GM12874 (cell line): ENCODE data around the gene P2RY8.

Source experiments
- TF ChIP-seq, protein P1 (sequence below): IDR thresholded peaks from 2 replicates; pipeline ENCODE4 v1.5.1; 2011; ENCODE audit warnings: low read depth, mild to moderate bottlenecking, control low read depth, low read length, moderate library complexity; ENCODE audit not compliant: insufficient read depth

P2RY8 gene

GRCh38 chrX:1551959-1552546 lies 15.1 kb upstream of the P2RY8 start:
- TF ChIP-seq, protein P1, sequence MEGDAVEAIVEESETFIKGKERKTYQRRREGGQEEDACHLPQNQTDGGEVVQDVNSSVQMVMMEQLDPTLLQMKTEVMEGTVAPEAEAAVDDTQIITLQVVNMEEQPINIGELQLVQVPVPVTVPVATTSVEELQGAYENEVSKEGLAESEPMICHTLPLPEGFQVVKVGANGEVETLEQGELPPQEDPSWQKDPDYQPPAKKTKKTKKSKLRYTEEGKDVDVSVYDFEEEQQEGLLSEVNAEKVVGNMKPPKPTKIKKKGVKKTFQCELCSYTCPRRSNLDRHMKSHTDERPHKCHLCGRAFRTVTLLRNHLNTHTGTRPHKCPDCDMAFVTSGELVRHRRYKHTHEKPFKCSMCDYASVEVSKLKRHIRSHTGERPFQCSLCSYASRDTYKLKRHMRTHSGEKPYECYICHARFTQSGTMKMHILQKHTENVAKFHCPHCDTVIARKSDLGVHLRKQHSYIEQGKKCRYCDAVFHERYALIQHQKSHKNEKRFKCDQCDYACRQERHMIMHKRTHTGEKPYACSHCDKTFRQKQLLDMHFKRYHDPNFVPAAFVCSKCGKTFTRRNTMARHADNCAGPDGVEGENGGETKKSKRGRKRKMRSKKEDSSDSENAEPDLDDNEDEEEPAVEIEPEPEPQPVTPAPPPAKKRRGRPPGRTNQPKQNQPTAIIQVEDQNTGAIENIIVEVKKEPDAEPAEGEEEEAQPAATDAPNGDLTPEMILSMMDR, result no peak

DNA sequence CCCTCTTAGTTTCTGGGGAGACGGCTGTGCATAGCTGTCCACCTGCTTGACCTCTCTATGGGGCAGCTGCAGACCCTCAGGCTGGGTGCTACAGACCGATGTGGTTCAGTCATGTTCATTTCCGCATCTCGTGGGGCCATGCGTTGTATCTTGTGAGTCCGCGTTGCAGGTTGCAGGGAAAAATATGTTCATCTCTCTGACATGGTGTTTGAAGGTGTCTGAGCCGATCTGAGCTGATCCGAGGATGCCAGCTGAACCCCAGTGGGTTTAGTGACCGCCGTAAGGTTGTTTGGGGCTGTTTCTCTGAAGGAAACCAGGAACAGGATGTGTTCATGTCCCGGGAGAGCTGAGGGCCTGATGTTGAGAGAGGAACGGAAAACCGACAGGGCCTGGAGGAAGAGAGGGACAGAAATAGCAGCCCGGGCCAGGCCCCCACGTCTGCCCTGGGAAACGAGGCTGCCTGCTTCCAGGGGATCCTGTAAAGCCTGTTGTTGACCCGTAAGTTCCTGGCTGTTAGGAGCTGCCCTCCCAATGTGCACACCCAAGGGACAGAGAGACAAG lies 9.8 kb upstream of the P2RY8 start:
- TF ChIP-seq, protein P1, result no peak

GRCh38 chrX:1545776-1546408 lies 8.9 kb upstream of the P2RY8 start:
- TF ChIP-seq, protein P1, result no peak

DNA sequence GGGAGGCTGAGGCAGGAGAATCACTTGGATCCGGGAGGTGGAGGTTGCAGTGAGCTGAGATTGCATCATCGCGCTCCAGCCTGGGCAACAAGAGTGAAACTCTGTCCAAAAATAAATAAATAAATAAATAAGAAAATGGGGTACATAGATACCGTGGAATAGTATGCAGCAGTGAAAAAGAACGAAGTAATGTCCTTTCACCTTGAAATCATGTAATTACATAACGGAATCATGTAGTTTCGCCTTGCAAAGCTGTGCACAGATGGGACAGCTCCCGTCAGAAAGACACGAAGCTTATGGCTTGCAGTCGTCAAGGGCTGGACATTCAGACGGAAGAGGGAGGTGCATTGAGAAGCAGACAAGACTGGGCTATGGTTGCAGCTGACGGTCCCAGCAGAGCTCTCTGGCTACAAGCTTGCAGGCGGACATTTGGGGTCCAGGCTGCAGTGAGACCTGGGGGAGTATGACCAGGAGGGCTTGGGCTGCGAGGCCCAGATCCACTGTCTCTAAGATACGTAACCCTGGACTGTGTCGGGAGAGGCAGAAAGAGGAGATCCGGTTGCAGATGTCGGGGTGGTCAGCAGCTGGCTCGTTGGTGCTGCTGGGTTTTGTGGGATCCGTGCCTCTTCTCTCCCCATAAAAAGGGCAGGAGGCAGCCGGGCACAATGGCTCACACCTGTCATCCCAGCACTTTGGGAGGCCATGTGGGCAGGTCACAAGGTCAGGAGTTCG lies 6.2 kb upstream of the P2RY8 start:
- TF ChIP-seq, protein P1, result no peak

DNA sequence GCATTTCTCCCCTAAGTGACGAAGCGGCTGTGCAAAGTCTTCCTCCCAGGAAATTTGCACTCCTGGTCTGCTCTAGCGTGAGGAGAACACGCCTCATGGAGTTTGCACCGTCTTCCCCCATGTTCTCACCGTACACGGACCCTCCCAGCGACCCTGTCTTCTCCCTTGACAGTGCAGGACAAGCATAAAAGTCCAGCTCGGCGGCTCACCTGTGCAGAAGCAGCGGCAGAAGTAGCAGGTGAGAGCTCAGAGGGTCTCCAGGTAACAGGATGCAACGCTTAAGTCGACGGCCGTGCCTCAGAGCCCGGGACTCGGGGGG lies 314 bp downstream of the P2RY8 start:
- TF ChIP-seq, protein P1, result no peak

- TF ChIP-seq, protein P1, result no peak
These were observed 1.5 kb downstream of the P2RY8 start for GRCh38 chrX:1535241-1536041.
